Fibroblast of the aortic adventitia (primary cell): ENCODE measurements around the gene SPI1. TPM values are rescaled to one million over a fixed set of nuclear protein-coding genes. Genes with fewer than 3 reads are reported as not detected.

Source experiments
- DNase-seq: peaks from one replicate; pipeline ENCODE4 v3.0.0-alpha.2; 2010; ENCODE audit warnings: low read depth
- H3K4me3 ChIP-seq: 2 replicates; pipeline ENCODE4 v1.5.1; 2011; ENCODE audit warnings: low read depth, mild to moderate bottlenecking, control low read depth, low read length, moderate library complexity
- CTCF ChIP-seq: IDR thresholded peaks from 2 replicates; pipeline ENCODE4 v1.5.1; 2011; ENCODE audit warnings: mild to moderate bottlenecking, low read length, control low read depth, inconsistent platforms; ENCODE audit not compliant: insufficient read depth
- total RNA-seq: library from RNA; depleted of rRNA; stranded (reverse); fragments of >200 nt; gene quantifications from 2 replicates; pipeline ENCODE4 v1.2.3, GENCODE V29; 2012; ENCODE audit warnings: low replicate concordance

Gene SPI1
- total RNA-seq, 1 donor: not detected

- TF ChIP-seq CTCF: no peak
- peak overlapping the region; percentile 97 for H3K4me3 ChIP-seq
- DNase-seq: no peak
Measured at GRCh38 chr11:47410370-47411264, 32.3 kb upstream of the SPI1 start.

- TF ChIP-seq CTCF: no peak
- peak; percentile 32 for DNase-seq
- peak overlapping the region; percentile 97 for H3K4me3 ChIP-seq
Measured at GRCh38 chr11:47409440-47410369, 31.4 kb upstream of the SPI1 start.

- TF ChIP-seq CTCF: no peak
- DNase-seq: peak; percentile 78
- peak overlapping the region; percentile 97 for H3K4me3 ChIP-seq
Measured at GRCh38 chr11:47408598-47409439, 30.5 kb upstream of the SPI1 start.

DNA sequence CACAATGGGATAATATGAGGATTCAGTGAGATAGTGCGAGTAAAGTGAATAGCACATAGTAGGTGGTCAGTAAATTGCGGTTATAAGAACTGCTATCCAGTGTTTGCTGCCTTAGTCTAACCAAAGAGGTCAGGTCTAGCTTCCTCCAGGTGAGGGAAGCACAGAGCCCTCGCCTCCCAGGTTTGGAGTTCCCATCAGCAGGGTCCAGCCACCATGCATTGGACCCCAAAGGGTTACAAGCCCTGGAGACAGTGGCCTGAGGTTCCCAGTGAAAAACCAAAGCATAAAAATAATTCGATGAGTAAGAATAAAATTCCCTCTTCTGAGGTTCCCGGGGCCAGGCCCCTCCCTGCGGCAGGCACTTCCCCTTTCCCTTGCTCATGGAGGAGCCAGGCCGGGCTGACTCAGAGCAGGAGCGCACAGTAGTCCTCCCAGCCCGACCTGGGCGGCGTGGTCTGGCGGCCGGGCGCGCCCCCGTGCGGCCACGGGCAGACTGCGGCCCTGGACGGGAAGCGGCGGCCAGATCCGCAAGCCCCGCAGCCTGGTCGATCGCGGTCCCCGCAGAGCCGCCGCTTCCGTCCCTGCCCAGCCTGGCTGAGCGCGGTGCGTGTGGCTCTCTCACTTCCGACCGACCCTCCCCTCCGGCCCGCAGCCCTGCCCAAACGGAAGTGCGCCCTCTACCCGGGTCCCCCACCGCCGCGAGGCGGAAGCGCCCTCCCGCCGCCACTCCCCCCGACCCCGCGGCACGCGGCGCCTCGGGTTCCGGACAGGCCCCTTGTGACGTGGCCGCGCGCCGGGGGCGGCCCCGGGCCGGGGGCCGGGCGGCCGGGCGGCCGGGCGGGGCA, 29.6 kb upstream of the SPI1 start, which contains the start of gene SLC39A13:
Gene SLC39A13 (plus strand): TSS at position 845 of the 845 bp plus-strand sequence. CDS start 1,505 bp downstream, outside the sequence.
- peak; percentile 55 for TF ChIP-seq CTCF
- peak within 1 kb of the TSS; percentile 97 for H3K4me3 ChIP-seq
- DNase-seq: peak; percentile 94

GRCh38 chr11:47406896-47407745, 28.8 kb upstream of the SPI1 start:
- peak; percentile 18 for TF ChIP-seq CTCF
- no peak for DNase-seq
- H3K4me3 ChIP-seq: peak overlapping the region; percentile 73
